ENCODE measurements around the gene SH2D7.

DNA sequence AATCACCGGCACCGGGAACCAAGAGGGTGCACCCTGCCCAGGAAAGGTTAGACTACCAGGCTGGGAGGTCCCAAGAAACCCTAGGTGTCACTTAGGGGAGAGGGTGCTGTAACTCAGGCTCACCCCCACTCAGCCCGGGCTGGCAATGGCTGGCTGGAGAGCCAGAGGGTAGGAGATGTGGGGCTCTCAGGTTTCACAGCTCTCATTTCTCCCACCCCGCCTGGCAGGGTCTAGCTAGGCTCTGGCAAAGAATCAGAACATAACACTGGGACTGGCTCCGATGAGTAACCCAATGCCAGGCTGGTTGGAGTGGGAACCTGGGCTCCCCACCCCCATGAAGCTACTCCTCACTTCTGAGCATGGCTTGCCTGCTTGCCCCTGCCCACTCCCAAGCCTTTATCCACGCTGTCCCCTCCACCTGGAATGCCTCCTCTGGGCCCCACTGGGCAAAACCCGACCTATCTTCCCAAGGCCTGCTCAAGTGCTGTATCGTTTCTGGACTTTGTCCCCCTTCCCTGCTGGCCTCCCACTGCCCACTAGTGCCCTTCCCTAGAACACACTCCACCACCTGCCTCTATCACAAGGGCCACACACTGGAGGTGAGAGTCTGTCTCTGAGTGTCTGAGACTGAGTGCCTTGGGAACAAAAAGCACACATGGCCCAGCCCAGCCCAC lies 36.9 kb downstream of the SH2D7 start:
- TF ChIP-seq, protein P1, sequence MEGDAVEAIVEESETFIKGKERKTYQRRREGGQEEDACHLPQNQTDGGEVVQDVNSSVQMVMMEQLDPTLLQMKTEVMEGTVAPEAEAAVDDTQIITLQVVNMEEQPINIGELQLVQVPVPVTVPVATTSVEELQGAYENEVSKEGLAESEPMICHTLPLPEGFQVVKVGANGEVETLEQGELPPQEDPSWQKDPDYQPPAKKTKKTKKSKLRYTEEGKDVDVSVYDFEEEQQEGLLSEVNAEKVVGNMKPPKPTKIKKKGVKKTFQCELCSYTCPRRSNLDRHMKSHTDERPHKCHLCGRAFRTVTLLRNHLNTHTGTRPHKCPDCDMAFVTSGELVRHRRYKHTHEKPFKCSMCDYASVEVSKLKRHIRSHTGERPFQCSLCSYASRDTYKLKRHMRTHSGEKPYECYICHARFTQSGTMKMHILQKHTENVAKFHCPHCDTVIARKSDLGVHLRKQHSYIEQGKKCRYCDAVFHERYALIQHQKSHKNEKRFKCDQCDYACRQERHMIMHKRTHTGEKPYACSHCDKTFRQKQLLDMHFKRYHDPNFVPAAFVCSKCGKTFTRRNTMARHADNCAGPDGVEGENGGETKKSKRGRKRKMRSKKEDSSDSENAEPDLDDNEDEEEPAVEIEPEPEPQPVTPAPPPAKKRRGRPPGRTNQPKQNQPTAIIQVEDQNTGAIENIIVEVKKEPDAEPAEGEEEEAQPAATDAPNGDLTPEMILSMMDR (IDR thresholded peaks at IDR 0.05; ENCODE audit: low read length), result no peak
- no peak for TF ChIP-seq EZH2 (IDR thresholded peaks at IDR 0.05; ENCODE audit: borderline replicate concordance, low read length)

All from OCI-LY1 (cell line).